Neural cell (in vitro differentiated cells): ENCODE measurements around the gene MICAL2. TPM values are rescaled to one million over a fixed set of nuclear protein-coding genes. Genes with fewer than 3 reads are reported as not detected.

Source experiments
- H2AFZ ChIP-seq: fragments of 200-600, 300-800 bp; sonication (generic), shearing (Covaris generic); 2 replicates; pipeline ENCODE4 v1.6.0; 2014; ENCODE audit warnings: low read depth, mild to moderate bottlenecking, antibody characterized with exemption, low read length, moderate library complexity
- H3F3A ChIP-seq: fragments of 200-600 bp; shearing (Covaris generic); 2 replicates; pipeline ENCODE4 v1.6.1; 2016; ENCODE audit warnings: mild to moderate bottlenecking, moderate library complexity, mixed read lengths, antibody characterized with exemption, low read length; ENCODE audit not compliant: insufficient read depth, poor library complexity, severe bottlenecking
- H3K27ac ChIP-seq: fragments of 200-600, 300-800 bp; sonication (generic), shearing (Covaris generic); 2 replicates; pipeline ENCODE4 v1.5.1; 2014; ENCODE audit warnings: mild to moderate bottlenecking, low read length, moderate library complexity
- H3K27me3 ChIP-seq: fragments of 300-800, 200-600 bp; sonication (generic), shearing (Covaris generic); 2 replicates; pipeline ENCODE4 v1.6.0; 2014; ENCODE audit warnings: mild to moderate bottlenecking, low read depth, low read length, moderate library complexity; ENCODE audit not compliant: insufficient read depth
- H3K36me3 ChIP-seq: fragments of 300-800, 200-600 bp; sonication (generic), shearing (Covaris generic); 2 replicates; pipeline ENCODE4 v1.5.1; 2014; ENCODE audit warnings: mild to moderate bottlenecking, antibody characterized with exemption, low read length, moderate library complexity; ENCODE audit not compliant: insufficient read depth
- H3K4me2 ChIP-seq: fragments of 300-800, 200-600 bp; sonication (generic), shearing (Covaris generic); 2 replicates; pipeline ENCODE4 v1.6.0; 2014; ENCODE audit warnings: mild to moderate bottlenecking, low read length
- H3K4me3 ChIP-seq: fragments of 300-800, 200-600 bp; sonication (generic), shearing (Covaris generic); 2 replicates; pipeline ENCODE4 v1.5.1; 2014; ENCODE audit warnings: mild to moderate bottlenecking, low read length, moderate library complexity
- H3K79me2 ChIP-seq: fragments of 200-600 bp; shearing (Covaris generic); replicated peaks from 2 replicates; pipeline ENCODE4 v1.6.0; 2014; ENCODE audit warnings: mild to moderate bottlenecking, low read length, moderate library complexity; ENCODE audit not compliant: insufficient read depth
- H3K9ac ChIP-seq: fragments of 300-800, 200-600 bp; sonication (generic), shearing (Covaris generic); 2 replicates; pipeline ENCODE4 v1.6.1; 2016; ENCODE audit warnings: mild to moderate bottlenecking, low read length, mixed read lengths
- H3K9me2 ChIP-seq: fragments of 200-600 bp; shearing (Covaris generic); 2 replicates; pipeline ENCODE4 v1.6.1; 2016; ENCODE audit warnings: mild to moderate bottlenecking, low read length, mixed read lengths; ENCODE audit not compliant: insufficient read depth
- H3K9me3 ChIP-seq: fragments of 200-600, 300-800 bp; sonication (generic), shearing (Covaris generic); 2 replicates; pipeline ENCODE4 v1.6.1; 2016; ENCODE audit warnings: mild to moderate bottlenecking, mixed run types, low read length, moderate library complexity, mixed read lengths
- H4K20me1 ChIP-seq: fragments of 200-600 bp; shearing (Covaris generic); 2 replicates; pipeline ENCODE4 v1.6.1; 2016; ENCODE audit warnings: mild to moderate bottlenecking, mixed run types; ENCODE audit not compliant: insufficient read depth
- CTCF ChIP-seq: fragments of 450-650 bp; IDR thresholded peaks from 2 replicates; pipeline ENCODE4 v1.5.1; 2014; ENCODE audit warnings: antibody characterized with exemption, mild to moderate bottlenecking, moderate library complexity; ENCODE audit not compliant: poor library complexity, severe bottlenecking
- EP300 ChIP-seq: fragments of 450-650 bp; conservative IDR thresholded peaks from 2 replicates; pipeline ENCODE4 v1.6.1; 2014; ENCODE audit warnings: antibody characterized with exemption, mild to moderate bottlenecking, moderate library complexity; ENCODE audit not compliant: poor library complexity, severe bottlenecking
- EZH2 ChIP-seq: fragments of 200-600, 300-800 bp; shearing (Covaris generic), sonication (generic); IDR thresholded peaks from 2 replicates; pipeline ENCODE4 v1.6.1; 2014; ENCODE audit warnings: antibody characterized with exemption, low read length, borderline replicate concordance, mild to moderate bottlenecking; ENCODE audit not compliant: insufficient read depth, poor library complexity, severe bottlenecking
- MXI1 ChIP-seq: fragments of 450-650 bp; conservative IDR thresholded peaks from 2 replicates; pipeline ENCODE4 v1.6.1; 2014; ENCODE audit warnings: antibody characterized with exemption, mild to moderate bottlenecking; ENCODE audit not compliant: poor library complexity, severe bottlenecking
- POLR2AphosphoS5 ChIP-seq: IDR thresholded peaks from 2 replicates; pipeline ENCODE4 v1.6.1; 2012
- RAD21 ChIP-seq: fragments of 450-650 bp; conservative IDR thresholded peaks from 2 replicates; pipeline ENCODE4 v1.6.1; 2014; ENCODE audit warnings: antibody characterized with exemption, mild to moderate bottlenecking, moderate library complexity
- REST ChIP-seq: IDR thresholded peaks from 2 replicates; pipeline ENCODE4 v1.6.1; 2012; ENCODE audit warnings: borderline replicate concordance
- SMC3 ChIP-seq: fragments of 450-650 bp; conservative IDR thresholded peaks from 2 replicates; pipeline ENCODE4 v1.6.1; 2014; ENCODE audit warnings: antibody characterized with exemption, mild to moderate bottlenecking, moderate library complexity; ENCODE audit not compliant: poor library complexity
- TAF1 ChIP-seq: IDR thresholded peaks from 2 replicates; pipeline ENCODE4 v1.6.1; 2012; ENCODE audit warnings: low read depth
- polyA plus RNA-seq: library from polyadenylated mRNA; depleted of rRNA; stranded (reverse); fragments of >200 nt; gene quantifications from 2 replicates; pipeline ENCODE4 v1.2.3, GENCODE V29; 2014

MICAL2 gene
- polyA plus RNA-seq, 1 donor from 2014 or later: 2.2 TPM

DNA sequence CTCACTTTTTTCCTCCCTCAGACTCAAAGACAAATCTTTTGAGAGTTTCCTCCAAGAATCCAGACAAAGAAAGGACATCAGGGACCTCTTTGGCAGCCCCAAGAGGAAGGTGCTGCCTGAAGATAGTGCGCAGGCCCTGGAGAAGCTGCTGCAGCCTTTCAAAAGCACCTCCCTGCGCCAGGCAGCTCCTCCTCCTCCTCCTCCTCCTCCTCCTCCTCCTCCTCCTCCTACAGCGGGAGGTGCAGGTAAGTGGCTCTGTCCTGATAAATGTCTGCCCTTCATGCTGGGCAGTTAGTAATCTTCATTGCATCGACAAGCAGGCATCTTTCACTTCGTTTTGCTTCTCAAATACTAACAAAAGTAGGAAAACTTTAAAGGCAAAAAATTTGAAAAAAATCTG lies 184.2 kb downstream of the MICAL2 start:
- Histone ChIP-seq H3K4me2 (no peak overlapping the region), H3F3A (no peaks in the 10 kb centered on the region), H3K9me2 (no peaks in the 10 kb centered on the region), H2AFZ (no peak overlapping the region), H3K4me3 (no peak overlapping the region), H3K27me3 (no peaks in the 10 kb centered on the region), H3K9ac (no peak overlapping the region), H3K27ac (no peak overlapping the region), H4K20me1 (no peaks in the 10 kb centered on the region), H3K79me2 (no peaks in the 10 kb centered on the region), H3K36me3 (no peaks in the 10 kb centered on the region), H3K9me3 (no peaks in the 10 kb centered on the region)
- no peak for TF ChIP-seq MXI1
- no peak for TF ChIP-seq REST
- TF ChIP-seq TAF1: no peak
- TF ChIP-seq POLR2AphosphoS5: no peak
- TF ChIP-seq EP300: no peak
- TF ChIP-seq CTCF: no peak

- Histone ChIP-seq H3K27me3 (no peaks in the 10 kb centered on the region), H3K79me2 (no peaks in the 10 kb centered on the region), H3K4me2 (no peak overlapping the region), H3K9ac (no peak overlapping the region), H2AFZ (no peak overlapping the region), H3K27ac (no peak overlapping the region), H3K9me3 (no peaks in the 10 kb centered on the region), H3F3A (no peaks in the 10 kb centered on the region), H3K9me2 (no peaks in the 10 kb centered on the region), H3K4me3 (no peak overlapping the region), H3K36me3 (no peaks in the 10 kb centered on the region), H4K20me1 (no peaks in the 10 kb centered on the region)
- TF ChIP-seq POLR2AphosphoS5: no peak
- TF ChIP-seq RAD21: no peak
- no peak for TF ChIP-seq TAF1
- no peak for TF ChIP-seq EZH2
- TF ChIP-seq MXI1: no peak
- TF ChIP-seq EP300: no peak
- no peak for TF ChIP-seq SMC3
These were observed 185.6 kb downstream of the MICAL2 start for GRCh38 chr11:12295943-12296342.

DNA sequence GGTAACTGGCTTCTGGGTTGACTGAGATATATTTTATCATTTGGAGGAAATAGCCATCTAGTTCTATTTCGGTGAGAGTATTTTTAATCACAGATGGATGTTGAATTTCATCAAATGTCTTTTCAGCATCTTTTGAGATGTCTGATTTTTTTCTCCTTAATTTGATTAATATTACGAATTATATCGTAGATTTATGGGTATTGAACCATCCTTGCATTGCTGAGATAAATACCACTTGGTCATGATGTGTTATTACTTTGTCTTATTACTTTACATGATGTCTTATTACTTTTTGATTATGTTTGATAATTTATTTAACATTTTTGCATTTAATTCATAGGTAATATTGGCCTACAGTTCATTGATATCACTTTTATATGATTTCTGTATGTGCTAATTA lies 188.2 kb downstream of the MICAL2 start:
- H3K36me3 ChIP-seq: no peaks in the 10 kb centered on the region
- H4K20me1 ChIP-seq: no peaks in the 10 kb centered on the region
- H3K27me3 ChIP-seq: no peaks in the 10 kb centered on the region
- H3K27ac ChIP-seq: no peak overlapping the region
- H3K4me2 ChIP-seq: no peak overlapping the region
- no peak overlapping the region for H3K9ac ChIP-seq
- H3F3A ChIP-seq: no peaks in the 10 kb centered on the region
- no peak overlapping the region for H3K4me3 ChIP-seq
- TF ChIP-seq EZH2 (no peak), CTCF (no peak), MXI1 (no peak), EP300 (no peak), REST (no peak)
- no peaks in the 10 kb centered on the region for H3K79me2 ChIP-seq
- no peaks in the 10 kb centered on the region for H3K9me2 ChIP-seq
- H2AFZ ChIP-seq: no peak overlapping the region
- no peaks in the 10 kb centered on the region for H3K9me3 ChIP-seq
